HUES48 (cell line): ENCODE results near the gene IL22RA1.

Experiments used
- H3K27ac ChIP-seq: one replicate; pipeline ENCODE4 v1.7.0; 2013; ENCODE audit warnings: low read depth, low read length, inconsistent platforms
- H3K27me3 ChIP-seq: 2 replicates; pipeline ENCODE4 v1.6.1; 2013; ENCODE audit warnings: mild to moderate bottlenecking, low read length; ENCODE audit not compliant: control insufficient read depth, insufficient read depth
- H3K36me3 ChIP-seq: 2 replicates; pipeline ENCODE4 v1.6.1; 2013; ENCODE audit warnings: low read length; ENCODE audit not compliant: control insufficient read depth, insufficient read depth
- H3K4me1 ChIP-seq: 2 replicates; pipeline ENCODE4 v1.6.1; 2013; ENCODE audit warnings: mild to moderate bottlenecking, low read length; ENCODE audit not compliant: control insufficient read depth, insufficient read depth
- H3K4me3 ChIP-seq: 2 replicates; pipeline ENCODE4 v1.5.1; 2013; ENCODE audit warnings: mild to moderate bottlenecking, low read depth, low read length
- H3K9ac ChIP-seq: 2 replicates; pipeline ENCODE4 v1.6.1; 2013; ENCODE audit warnings: mild to moderate bottlenecking, low read depth, low read length, moderate library complexity
- H3K9me3 ChIP-seq: 2 replicates; pipeline ENCODE4 v1.6.1; 2013; ENCODE audit warnings: low read length; ENCODE audit not compliant: control insufficient read depth, insufficient read depth

IL22RA1 gene

GRCh38 chr1:24124980-24125379 is 18.0 kb downstream of the IL22RA1 start:
- no peak overlapping the region for H3K4me3 ChIP-seq

GRCh38 chr1:24123611-24124010 is 19.3 kb downstream of the IL22RA1 start:
- no peak overlapping the region for H3K27ac ChIP-seq
- no peaks in the 10 kb centered on the region for H3K27me3 ChIP-seq
- H3K9me3 ChIP-seq, result no peaks in the 10 kb centered on the region
- H3K9ac ChIP-seq, result no peak overlapping the region
- no peak overlapping the region for H3K4me3 ChIP-seq
- H3K4me1 ChIP-seq, result no peaks in the 10 kb centered on the region; the same call in 1 of the 2 replicates
- H3K36me3 ChIP-seq, result no peaks in the 10 kb centered on the region

More at GRCh38 chr1:24124980-24125379, 18.0 kb downstream of the IL22RA1 start:
- Histone ChIP-seq H3K4me1 (peaks cover 3% of the 10 kb centered on the region; the same call in 1 of the 2 replicates), H3K27me3 (no peaks in the 10 kb centered on the region), H3K27ac (no peak overlapping the region), H3K9ac (no peak overlapping the region), H3K36me3 (no peaks in the 10 kb centered on the region), H3K9me3 (no peaks in the 10 kb centered on the region)

GRCh38 chr1:24122776-24123175 is 20.2 kb downstream of the IL22RA1 start:
- no peaks in the 10 kb centered on the region for H3K27me3 ChIP-seq
- no peak overlapping the region for H3K27ac ChIP-seq
- H3K9me3 ChIP-seq, result no peaks in the 10 kb centered on the region
- no peak overlapping the region for H3K4me3 ChIP-seq
- no peak overlapping the region for H3K9ac ChIP-seq
- no peaks in the 10 kb centered on the region for H3K36me3 ChIP-seq
- H3K4me1 ChIP-seq, result no peaks in the 10 kb centered on the region; the same call in 1 of the 2 replicates

- Histone ChIP-seq H3K9me3 (no peaks in the 10 kb centered on the region), H3K36me3 (no peaks in the 10 kb centered on the region), H3K4me1 (no peaks in the 10 kb centered on the region; the same call in 1 of the 2 replicates), H3K27ac (no peak overlapping the region), H3K27me3 (no peaks in the 10 kb centered on the region), H3K4me3 (no peak overlapping the region), H3K9ac (no peak overlapping the region)
These were observed 21.5 kb downstream of the IL22RA1 start for GRCh38 chr1:24121406-24121805.

- no peaks in the 10 kb centered on the region for H3K36me3 ChIP-seq
- H3K4me3 ChIP-seq, result no peak overlapping the region
- no peaks in the 10 kb centered on the region; the same call in 1 of the 2 replicates for H3K4me1 ChIP-seq
- no peaks in the 10 kb centered on the region for H3K9me3 ChIP-seq
- no peaks in the 10 kb centered on the region for H3K27me3 ChIP-seq
- no peak overlapping the region for H3K9ac ChIP-seq
- H3K27ac ChIP-seq, result no peak overlapping the region
These were observed 22.0 kb downstream of the IL22RA1 start for GRCh38 chr1:24120965-24121364.

- Histone ChIP-seq H3K9me3 (no peaks in the 10 kb centered on the region), H3K36me3 (no peaks in the 10 kb centered on the region), H3K27me3 (no peaks in the 10 kb centered on the region), H3K9ac (no peak overlapping the region), H3K27ac (no peak overlapping the region), H3K4me3 (no peak overlapping the region), H3K4me1 (no peaks in the 10 kb centered on the region; the same call in 1 of the 2 replicates)
These were observed 22.8 kb downstream of the IL22RA1 start for GRCh38 chr1:24119859-24120756.

- Histone ChIP-seq H3K27me3 (no peaks in the 10 kb centered on the region), H3K27ac (no peak overlapping the region), H3K4me3 (no peak overlapping the region), H3K9me3 (no peaks in the 10 kb centered on the region), H3K36me3 (no peaks in the 10 kb centered on the region), H3K9ac (no peak overlapping the region), H3K4me1 (peaks cover 4% of the 10 kb centered on the region; the same call in 1 of the 2 replicates)
These were observed 23.5 kb downstream of the IL22RA1 start for GRCh38 chr1:24119489-24119858.

GRCh38 chr1:24118410-24119242 is 24.3 kb downstream of the IL22RA1 start:
- H3K27me3 ChIP-seq, result no peaks in the 10 kb centered on the region
- no peaks in the 10 kb centered on the region for H3K36me3 ChIP-seq
- H3K27ac ChIP-seq, result no peak overlapping the region
- peaks cover 4% of the 10 kb centered on the region; the same call in 1 of the 2 replicates for H3K4me1 ChIP-seq
- no peaks in the 10 kb centered on the region for H3K9me3 ChIP-seq
- no peak overlapping the region for H3K4me3 ChIP-seq
- no peak overlapping the region for H3K9ac ChIP-seq

GRCh38 chr1:24117722-24118409 is 25.1 kb downstream of the IL22RA1 start:
- H3K36me3 ChIP-seq, result no peaks in the 10 kb centered on the region
- no peak overlapping the region for H3K4me3 ChIP-seq
- H3K27me3 ChIP-seq, result no peaks in the 10 kb centered on the region
- peaks cover 4% of the 10 kb centered on the region; the same call in 1 of the 2 replicates for H3K4me1 ChIP-seq
- no peak overlapping the region for H3K9ac ChIP-seq
- no peaks in the 10 kb centered on the region for H3K9me3 ChIP-seq
- no peak overlapping the region for H3K27ac ChIP-seq

GRCh38 chr1:24117132-24117531 is 25.8 kb downstream of the IL22RA1 start:
- H3K4me3 ChIP-seq, result no peak overlapping the region
- H3K9me3 ChIP-seq, result no peaks in the 10 kb centered on the region
- peaks cover 8% of the 10 kb centered on the region; the same call in 1 of the 2 replicates for H3K4me1 ChIP-seq
- H3K36me3 ChIP-seq, result no peaks in the 10 kb centered on the region
- H3K27me3 ChIP-seq, result no peaks in the 10 kb centered on the region
- H3K9ac ChIP-seq, result no peak overlapping the region
- no peak overlapping the region for H3K27ac ChIP-seq
